LNCaP clone FGC (cell line): ENCODE data around the gene MYORG.
"Not testable (repeated sequence)": the region's sequence is repeated elsewhere in the genome, so short reads cannot be mapped to it uniquely, and the experiment has no call there.

Source experiments
- DNase-seq: peaks from one replicate; pipeline ENCODE4 v3.0.0-alpha.2; 2011; ENCODE audit warnings: low read depth
- H3K4me3 ChIP-seq: 2 replicates; pipeline ENCODE4 v1.5.1; 2011; ENCODE audit warnings: mild to moderate bottlenecking, low read depth, low read length, control low read depth
- TF ChIP-seq, protein P1 (sequence below): IDR thresholded peaks from 2 replicates; pipeline ENCODE4 v1.5.1; 2012; ENCODE audit warnings: mild to moderate bottlenecking; ENCODE audit not compliant: control insufficient read depth, insufficient read depth; ENCODE audit errors: extremely low read depth

The MYORG gene

DNA sequence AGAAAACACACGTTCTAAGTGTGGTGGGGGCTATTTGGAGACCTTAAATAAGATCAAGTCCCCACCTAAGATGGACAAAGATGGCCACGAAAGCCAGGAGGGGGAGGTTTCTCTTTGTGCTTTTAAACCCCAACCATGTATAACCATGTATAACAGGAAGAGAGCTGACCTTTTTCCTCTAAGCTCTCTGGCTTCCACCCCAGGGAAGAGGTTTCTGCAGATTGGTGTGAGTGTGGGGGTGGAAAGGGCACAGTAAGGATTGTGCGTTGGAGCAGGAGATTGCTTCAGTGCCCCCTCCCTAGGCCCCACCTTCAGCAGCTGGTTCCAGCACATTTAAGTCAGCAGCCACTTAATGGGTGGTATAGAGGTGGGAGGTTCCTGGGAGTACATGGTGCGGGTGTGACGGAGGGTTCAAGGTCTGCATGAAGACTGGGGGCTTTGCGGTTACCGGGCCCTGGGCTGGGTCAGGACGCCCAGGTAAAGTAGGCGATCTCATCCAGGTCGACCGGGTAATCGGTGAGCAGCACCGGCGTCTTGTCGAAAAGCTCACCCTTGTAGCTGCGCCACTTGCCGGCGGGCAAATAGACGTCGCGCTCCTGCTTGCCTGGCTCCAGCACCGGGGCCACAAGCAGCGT, 6.2 kb downstream of the MYORG start:
- TF ChIP-seq, protein P1, sequence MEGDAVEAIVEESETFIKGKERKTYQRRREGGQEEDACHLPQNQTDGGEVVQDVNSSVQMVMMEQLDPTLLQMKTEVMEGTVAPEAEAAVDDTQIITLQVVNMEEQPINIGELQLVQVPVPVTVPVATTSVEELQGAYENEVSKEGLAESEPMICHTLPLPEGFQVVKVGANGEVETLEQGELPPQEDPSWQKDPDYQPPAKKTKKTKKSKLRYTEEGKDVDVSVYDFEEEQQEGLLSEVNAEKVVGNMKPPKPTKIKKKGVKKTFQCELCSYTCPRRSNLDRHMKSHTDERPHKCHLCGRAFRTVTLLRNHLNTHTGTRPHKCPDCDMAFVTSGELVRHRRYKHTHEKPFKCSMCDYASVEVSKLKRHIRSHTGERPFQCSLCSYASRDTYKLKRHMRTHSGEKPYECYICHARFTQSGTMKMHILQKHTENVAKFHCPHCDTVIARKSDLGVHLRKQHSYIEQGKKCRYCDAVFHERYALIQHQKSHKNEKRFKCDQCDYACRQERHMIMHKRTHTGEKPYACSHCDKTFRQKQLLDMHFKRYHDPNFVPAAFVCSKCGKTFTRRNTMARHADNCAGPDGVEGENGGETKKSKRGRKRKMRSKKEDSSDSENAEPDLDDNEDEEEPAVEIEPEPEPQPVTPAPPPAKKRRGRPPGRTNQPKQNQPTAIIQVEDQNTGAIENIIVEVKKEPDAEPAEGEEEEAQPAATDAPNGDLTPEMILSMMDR, result no peak
- DNase-seq, result no peak
- no peak overlapping the region for H3K4me3 ChIP-seq

DNA sequence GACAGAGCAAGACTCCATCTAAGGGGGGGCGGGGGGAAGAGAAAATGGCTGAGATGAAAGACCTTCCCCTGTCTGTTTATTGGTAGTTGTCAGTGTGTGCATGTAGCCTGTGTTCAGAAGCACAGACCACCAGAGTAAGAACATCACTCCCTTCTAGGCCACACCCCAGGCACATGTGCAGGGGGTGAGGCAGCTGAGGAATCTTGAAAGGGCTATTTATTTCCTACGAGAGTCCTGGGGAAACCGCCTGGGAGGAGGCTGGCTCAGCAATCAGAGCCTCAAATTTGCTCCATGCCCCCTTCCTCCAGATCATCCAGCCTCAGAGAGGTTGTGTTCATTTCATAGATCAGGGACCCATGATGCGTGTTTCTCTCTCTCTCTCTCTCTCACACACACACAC, 7.1 kb downstream of the MYORG start:
- TF ChIP-seq, protein P1, result no peak
- no peak for DNase-seq
- no peak overlapping the region for H3K4me3 ChIP-seq

DNA sequence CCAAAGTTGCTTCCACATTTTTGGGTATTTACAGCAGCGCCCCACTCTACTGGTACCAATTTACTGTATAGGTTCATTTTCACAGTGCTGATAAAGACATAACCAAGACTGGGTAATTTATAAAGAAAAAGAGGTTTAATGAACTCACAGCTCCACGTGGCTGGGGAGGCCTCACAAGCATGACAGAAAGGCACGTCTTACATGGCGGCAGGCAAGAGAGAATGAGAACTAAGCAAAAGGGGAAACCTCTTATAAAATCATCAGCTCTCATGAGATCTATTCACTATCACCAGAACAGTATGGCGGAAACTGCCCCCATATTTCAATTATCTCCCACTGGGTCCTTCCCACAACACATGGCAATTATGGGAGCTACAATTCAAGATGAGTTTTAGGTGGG, 7.9 kb downstream of the MYORG start:
- DNase-seq, H3K4me3 ChIP-seq: not testable (repeated sequence)

DNA sequence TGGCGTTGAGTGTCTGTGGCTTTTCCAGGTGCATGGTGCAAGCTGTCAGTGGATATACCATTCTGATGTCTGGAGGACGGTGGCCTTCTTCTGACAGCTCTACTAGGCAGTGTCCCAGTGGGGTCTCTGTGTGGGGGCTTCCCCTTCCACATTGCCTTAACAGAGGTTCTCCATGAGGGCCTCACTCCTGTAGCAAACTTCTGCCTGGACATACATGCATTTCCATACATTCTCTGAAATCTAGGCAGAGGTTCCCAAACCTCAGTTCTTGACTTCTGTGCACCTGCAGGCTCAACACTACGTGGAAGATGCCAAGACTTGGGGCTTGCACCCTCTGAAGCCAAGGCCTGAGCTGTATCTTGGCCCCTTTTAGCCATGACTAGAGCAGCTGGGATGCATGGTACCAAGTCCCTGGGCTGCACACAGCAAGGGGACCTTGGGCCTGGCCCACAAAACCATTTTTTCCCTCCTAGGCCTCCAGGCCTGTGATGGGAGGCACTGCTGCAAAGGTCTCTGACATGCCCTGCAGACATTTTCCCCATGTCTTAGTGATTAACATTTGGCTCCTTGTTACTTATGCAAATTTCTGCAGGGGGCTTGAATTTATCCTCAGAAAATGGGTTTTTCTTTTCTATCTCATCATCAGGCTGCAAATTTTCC, 8.8 kb downstream of the MYORG start:
- DNase-seq, H3K4me3 ChIP-seq: not testable (repeated sequence)

DNA sequence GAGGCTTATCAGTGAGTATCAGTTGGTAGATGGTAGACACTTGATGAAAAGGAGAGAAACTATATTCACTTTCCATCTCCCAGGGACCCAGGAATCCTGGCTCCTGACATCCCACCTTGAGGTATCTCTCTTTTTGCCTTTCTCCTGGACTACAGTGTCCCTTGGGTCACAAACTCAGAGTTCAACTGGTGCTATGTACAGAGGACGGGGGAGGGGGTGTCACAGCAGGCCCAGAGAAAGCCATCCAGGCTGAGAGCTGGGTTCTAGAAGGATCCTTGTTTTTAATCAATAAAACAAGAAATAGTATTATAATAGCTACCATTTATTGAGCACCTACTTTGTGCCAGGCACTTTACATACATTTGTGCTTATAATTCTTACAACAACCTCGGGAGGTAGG, 10.3 kb downstream of the MYORG start:
- TF ChIP-seq, protein P1, result no peak
- DNase-seq, result no peak
- H3K4me3 ChIP-seq, result no peak overlapping the region

DNA sequence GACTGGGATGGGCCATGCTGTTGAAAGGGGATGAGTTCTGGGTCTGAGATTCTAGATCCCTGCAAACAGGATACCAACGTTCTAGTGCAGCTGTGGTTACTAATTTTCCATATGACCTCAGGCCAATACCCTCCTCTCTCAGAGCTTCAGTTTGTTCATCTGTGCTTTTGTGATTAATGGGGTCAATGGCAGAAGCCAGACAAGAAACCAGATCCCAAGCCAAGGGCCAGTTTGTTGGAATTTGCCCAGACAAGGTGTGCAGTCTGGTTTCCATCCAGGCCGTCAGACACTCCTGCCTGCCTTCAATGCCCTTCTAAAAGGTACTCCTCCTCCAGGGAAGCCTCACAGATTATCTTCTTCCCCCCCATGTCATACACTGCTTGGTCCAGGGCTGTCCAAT, 11.4 kb downstream of the MYORG start:
- TF ChIP-seq, protein P1, result no peak
- DNase-seq, result no peak
- no peak overlapping the region for H3K4me3 ChIP-seq

DNA sequence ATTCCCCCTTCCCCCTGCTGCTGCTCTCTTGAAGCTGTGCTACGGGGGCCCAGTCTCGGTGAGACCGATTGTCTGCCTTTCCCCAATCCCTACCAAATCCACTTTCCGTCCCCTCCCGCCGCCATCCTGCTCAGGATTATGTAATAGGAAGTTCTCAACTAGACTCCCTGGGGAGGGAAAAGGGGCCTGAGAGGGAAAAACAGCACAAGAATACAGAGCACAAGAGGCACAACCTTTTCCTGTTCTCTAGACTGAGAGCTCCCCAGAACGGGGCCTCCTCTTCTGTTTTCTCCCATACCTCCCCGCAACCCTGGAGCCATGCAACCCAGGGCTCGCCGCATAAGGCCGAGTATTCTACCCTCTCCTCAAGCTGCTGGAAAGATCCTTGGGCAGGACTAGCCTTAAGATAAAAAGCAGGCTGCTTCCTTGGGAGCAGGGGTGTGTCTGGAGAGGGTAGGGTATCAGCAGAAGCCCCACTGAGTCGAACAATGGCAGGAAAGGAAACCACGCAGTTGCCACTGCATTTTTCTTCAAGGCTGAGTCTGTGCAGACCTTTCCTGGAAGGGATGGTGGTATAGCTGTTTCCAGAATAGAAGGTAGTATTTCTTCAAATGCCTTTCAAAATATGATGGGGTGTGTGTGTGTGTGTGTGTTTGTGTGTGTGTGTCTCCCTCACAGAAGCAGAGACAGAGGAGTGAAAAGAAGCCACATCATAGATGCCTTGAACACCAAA, 12.9 kb downstream of the MYORG start:
- no peak overlapping the region for H3K4me3 ChIP-seq
- no peak for DNase-seq

More for the DNA sequence above, 12.9 kb downstream of the MYORG start:
- TF ChIP-seq, protein P1, result no peak
